ENCODE data around the gene ZNF235. TPM values are rescaled to one million over a fixed set of nuclear protein-coding genes. Genes with fewer than 3 reads are reported as not detected.
"Not testable (repeated sequence)": the region's sequence is repeated elsewhere in the genome, so short reads cannot be mapped to it uniquely, and the experiment has no call there.

The ZNF235 gene
- total and polyA plus RNA-seq, 2 of the 4 experiments (the other 2 are of a cell fraction), result 0.77 to 3.0 TPM

DNA sequence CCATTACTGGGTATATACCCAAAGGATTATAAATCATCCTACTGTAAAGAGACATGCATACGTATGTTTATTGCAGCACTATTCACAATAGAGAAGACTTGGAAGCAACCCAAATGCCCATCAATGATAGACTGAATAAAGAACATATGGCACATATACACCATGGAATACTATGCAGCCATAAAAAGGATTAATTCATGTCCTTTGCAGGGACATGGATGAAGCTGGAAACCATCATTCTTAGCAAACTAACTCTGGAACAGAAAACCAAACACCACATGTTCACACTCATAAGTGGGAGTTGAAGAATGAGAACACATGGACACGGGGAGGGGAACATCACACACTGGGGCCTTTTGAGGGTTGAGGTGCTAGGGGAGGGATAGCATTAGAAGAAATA is 51.4 kb downstream of the ZNF235 start:
- not testable (repeated sequence) for ATAC-seq (ENCODE audit: low read depth)
- no CpG with 5 or more reads among the region's 2 CpGs for WGBS, 2 experiments (ENCODE audit: extremely low coverage in 2 of 2, insufficient read length in 1 of 2)

DNA sequence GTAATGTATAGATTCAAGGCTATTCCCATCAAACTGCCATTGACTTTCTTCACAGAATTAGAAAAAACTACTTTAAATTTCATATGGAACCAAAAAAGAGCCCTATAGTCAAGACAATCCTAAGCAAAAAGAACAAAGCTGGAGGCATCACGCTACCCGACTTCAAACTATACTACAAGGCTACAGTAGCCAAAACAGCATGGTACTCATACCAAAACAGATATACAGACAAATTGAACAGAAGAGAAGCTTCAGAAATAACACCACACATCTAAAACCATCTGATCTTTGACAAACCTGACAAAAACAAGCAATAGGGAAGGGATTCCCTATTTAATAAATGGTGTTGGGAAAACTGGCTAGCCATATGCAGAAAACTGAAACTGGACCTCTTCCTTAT is 52.5 kb downstream of the ZNF235 start:
- H3K27me3 ChIP-seq (ENCODE audit: control insufficient read depth, insufficient read depth, low read length); H2AK9ac ChIP-seq (replicated peaks; ENCODE audit: low read depth, low read length, poor library complexity); H3K4ac ChIP-seq (ENCODE audit: low read depth, low read length); CTCF ChIA-PET; H3K4me1 ChIP-seq (ENCODE audit: control insufficient read depth, insufficient read depth, low read length); H3K23ac ChIP-seq (ENCODE audit: low read depth, low read length); H2AK5ac ChIP-seq (ENCODE audit: low read depth, low read length); POLR2A ChIA-PET (ENCODE audit: unreplicated experiment); H3K56ac ChIP-seq (ENCODE audit: extremely low read depth, insufficient read depth, low read length); H2BK15ac ChIP-seq (ENCODE audit: low read depth, low read length); in situ Hi-C loops (cut with MboI; ENCODE audit: low sequenced_read_pairs); H2AFZ ChIP-seq (replicated peaks; ENCODE audit: low read length, poor library complexity); ATAC-seq (ENCODE audit: low read depth); H4K20me1 ChIP-seq (ENCODE audit: insufficient read depth, low read length); H4K91ac ChIP-seq (ENCODE audit: insufficient read depth, low read depth, low read length); H2BK120ac ChIP-seq (ENCODE audit: low read depth, low read length); H3K18ac ChIP-seq (ENCODE audit: low read depth, low read length); H2BK20ac ChIP-seq (ENCODE audit: low read depth, low read length); H3K9ac ChIP-seq (ENCODE audit: low read depth, low read length); DNase-seq; H2BK5ac ChIP-seq (ENCODE audit: low read depth, low read length, poor library complexity, severe bottlenecking); H4K8ac ChIP-seq (ENCODE audit: low read depth in 2 of 2, low read length in 2 of 2); H3K4me2 ChIP-seq (ENCODE audit: low read depth, low read length); intact Hi-C loops (cut with micrococcal nuclease); H3K36me3 ChIP-seq (ENCODE audit: control insufficient read depth, insufficient read depth, low read length); H3K4me3 ChIP-seq (ENCODE audit: insufficient read depth, low read depth, low read length); dilution Hi-C loops (cut with HindIII; ENCODE audit: low sequenced_read_pairs, unreplicated experiment); H3K79me1 ChIP-seq (ENCODE audit: low read depth in 1 of 2, low read length in 2 of 2); H3K27ac ChIP-seq (ENCODE audit: insufficient read depth, low read length); H3K9me1 ChIP-seq (ENCODE audit: insufficient read depth, low read length); BruUV-seq (replicated peaks); H4K5ac ChIP-seq (ENCODE audit: low read depth, low read length); H3K14ac ChIP-seq (replicated peaks; ENCODE audit: low read depth, low read length): not testable (repeated sequence)
- peaks cover 36% of the 10 kb centered on the region for H3K9me3 ChIP-seq (ENCODE audit: control insufficient read depth, insufficient read depth, low read length)
- WGBS, 2 experiments (ENCODE audit: extremely low coverage in 2 of 2, insufficient read length in 1 of 2), result no CpG with 5 or more reads among the region's 2 CpGs

More for the DNA sequence above, 51.4 kb downstream of the ZNF235 start:
- peaks cover 34% of the 10 kb centered on the region for H3K9me3 ChIP-seq (ENCODE audit: control insufficient read depth, insufficient read depth, low read length)
- H2BK120ac ChIP-seq (ENCODE audit: low read depth, low read length); POLR2A ChIA-PET (ENCODE audit: unreplicated experiment); H2AK9ac ChIP-seq (replicated peaks; ENCODE audit: low read depth, low read length, poor library complexity); H3K9ac ChIP-seq (ENCODE audit: low read depth, low read length); DNase-seq; in situ Hi-C loops (cut with MboI; ENCODE audit: low sequenced_read_pairs); H2BK15ac ChIP-seq (ENCODE audit: low read depth, low read length); H4K91ac ChIP-seq (ENCODE audit: insufficient read depth, low read depth, low read length); H3K9me1 ChIP-seq (ENCODE audit: insufficient read depth, low read length); H3K18ac ChIP-seq (ENCODE audit: low read depth, low read length); H3K4ac ChIP-seq (ENCODE audit: low read depth, low read length); BruUV-seq (replicated peaks); H4K8ac ChIP-seq (ENCODE audit: low read depth in 2 of 2, low read length in 2 of 2); H3K36me3 ChIP-seq (ENCODE audit: control insufficient read depth, insufficient read depth, low read length); H4K5ac ChIP-seq (ENCODE audit: low read depth, low read length); H3K56ac ChIP-seq (ENCODE audit: extremely low read depth, insufficient read depth, low read length); H2AK5ac ChIP-seq (ENCODE audit: low read depth, low read length); H2AFZ ChIP-seq (replicated peaks; ENCODE audit: low read length, poor library complexity); H3K23ac ChIP-seq (ENCODE audit: low read depth, low read length); H2BK5ac ChIP-seq (ENCODE audit: low read depth, low read length, poor library complexity, severe bottlenecking); intact Hi-C loops (cut with micrococcal nuclease); H3K4me3 ChIP-seq (ENCODE audit: insufficient read depth, low read depth, low read length); dilution Hi-C loops (cut with HindIII; ENCODE audit: low sequenced_read_pairs, unreplicated experiment); H2BK20ac ChIP-seq (ENCODE audit: low read depth, low read length); H3K27me3 ChIP-seq (ENCODE audit: control insufficient read depth, insufficient read depth, low read length); H3K27ac ChIP-seq (ENCODE audit: insufficient read depth, low read length); H3K4me2 ChIP-seq (ENCODE audit: low read depth, low read length); H3K14ac ChIP-seq (replicated peaks; ENCODE audit: low read depth, low read length); H4K20me1 ChIP-seq (ENCODE audit: insufficient read depth, low read length); H3K79me1 ChIP-seq (ENCODE audit: low read depth in 1 of 2, low read length in 2 of 2); CTCF ChIA-PET; H3K4me1 ChIP-seq (ENCODE audit: control insufficient read depth, insufficient read depth, low read length): not testable (repeated sequence)

Data from IMR-90 (cell line).